IPS-18a (cell line): ENCODE measurements around the gene ITM2C.
A peak's percentile ranks its signal among the peaks of the same experiment; 100 is the strongest.

Source experiments
- H3K27ac ChIP-seq: one replicate; pipeline ENCODE4 v1.5.1; 2013; ENCODE audit warnings: low read length
- H3K27me3 ChIP-seq: one replicate; pipeline ENCODE4 v1.6.1; 2013; ENCODE audit warnings: mild to moderate bottlenecking, low read length; ENCODE audit not compliant: control insufficient read depth, insufficient read depth
- H3K36me3 ChIP-seq: one replicate; pipeline ENCODE4 v1.6.1; 2013; ENCODE audit warnings: low read depth, low read length; ENCODE audit not compliant: control insufficient read depth
- H3K4me1 ChIP-seq: one replicate; pipeline ENCODE4 v1.6.1; 2013; ENCODE audit warnings: low read depth, low read length; ENCODE audit not compliant: control insufficient read depth
- H3K4me3 ChIP-seq: one replicate; pipeline ENCODE4 v1.5.1; 2013; ENCODE audit warnings: low read length
- H3K9ac ChIP-seq: one replicate; pipeline ENCODE4 v1.6.1; 2013; ENCODE audit warnings: mild to moderate bottlenecking, low read length, moderate library complexity
- H3K9me3 ChIP-seq: one replicate; pipeline ENCODE4 v1.6.1; 2013; ENCODE audit warnings: low read depth, low read length; ENCODE audit not compliant: control insufficient read depth

ITM2C gene

GRCh38 chr2:230861552-230862255, 3.0 kb upstream of the ITM2C start:
- Histone ChIP-seq H3K27me3 (peaks cover 7% of the 10 kb centered on the region), H3K9me3 (no peaks in the 10 kb centered on the region), H3K9ac (no peak overlapping the region)

GRCh38 chr2:230862292-230862691, 2.5 kb upstream of the ITM2C start:
- H3K36me3 ChIP-seq, result no peaks in the 10 kb centered on the region
- H3K4me1 ChIP-seq, result peaks cover 31% of the 10 kb centered on the region
- no peak overlapping the region for H3K9ac ChIP-seq
- H3K27me3 ChIP-seq, result peaks cover 7% of the 10 kb centered on the region
- no peak overlapping the region for H3K4me3 ChIP-seq
- no peaks in the 10 kb centered on the region for H3K9me3 ChIP-seq
- H3K27ac ChIP-seq, result no peak overlapping the region

More at GRCh38 chr2:230861552-230862255, 3.0 kb upstream of the ITM2C start:
- H3K27ac ChIP-seq, result no peak overlapping the region
- H3K4me3 ChIP-seq, result no peak overlapping the region
- H3K4me1 ChIP-seq, result peaks cover 25% of the 10 kb centered on the region
- H3K36me3 ChIP-seq, result no peaks in the 10 kb centered on the region

- no peak overlapping the region for H3K9ac ChIP-seq
- H3K4me1 ChIP-seq, result peaks cover 36% of the 10 kb centered on the region
- H3K27ac ChIP-seq, result no peak overlapping the region
- no peaks in the 10 kb centered on the region for H3K36me3 ChIP-seq
- peaks cover 7% of the 10 kb centered on the region for H3K27me3 ChIP-seq
- no peak overlapping the region for H3K4me3 ChIP-seq
- no peaks in the 10 kb centered on the region for H3K9me3 ChIP-seq
Measured at GRCh38 chr2:230863031-230863430, 1.7 kb upstream of the ITM2C start.

GRCh38 chr2:230863442-230864121, 1.2 kb upstream of the ITM2C start:
- H3K36me3 ChIP-seq, result no peaks in the 10 kb centered on the region
- peak overlapping the region; percentile 48 for H3K9ac ChIP-seq
- H3K9me3 ChIP-seq, result no peaks in the 10 kb centered on the region
- peak overlapping the region; percentile 84 for H3K4me3 ChIP-seq
- peaks cover 7% of the 10 kb centered on the region for H3K27me3 ChIP-seq
- H3K4me1 ChIP-seq, result peaks cover 42% of the 10 kb centered on the region
- no peak overlapping the region for H3K27ac ChIP-seq

- Histone ChIP-seq H3K9ac (peak overlapping the region; percentile 48), H3K36me3 (no peaks in the 10 kb centered on the region), H3K4me1 (peaks cover 47% of the 10 kb centered on the region), H3K9me3 (no peaks in the 10 kb centered on the region), H3K27me3 (peaks cover 7% of the 10 kb centered on the region), H3K4me3 (peak overlapping the region; percentile 84), H3K27ac (no peak overlapping the region)
Measured at GRCh38 chr2:230864122-230864604, 579 bp upstream of the ITM2C start.

- Histone ChIP-seq H3K4me1 (peaks cover 59% of the 10 kb centered on the region), H3K36me3 (no peaks in the 10 kb centered on the region), H3K9ac (peak overlapping the region; percentile 82), H3K27me3 (peaks cover 7% of the 10 kb centered on the region), H3K9me3 (no peaks in the 10 kb centered on the region), H3K27ac (no peak overlapping the region), H3K4me3 (peak overlapping the region; percentile 84)
Measured at GRCh38 chr2:230865307-230865765, 594 bp downstream of the ITM2C start.

GRCh38 chr2:230865766-230866755, 1.3 kb downstream of the ITM2C start:
- Histone ChIP-seq H3K9me3 (no peaks in the 10 kb centered on the region), H3K9ac (peak overlapping the region; percentile 82), H3K4me3 (peak overlapping the region; percentile 84), H3K4me1 (peaks cover 64% of the 10 kb centered on the region), H3K27ac (no peak overlapping the region), H3K27me3 (peaks cover 7% of the 10 kb centered on the region), H3K36me3 (no peaks in the 10 kb centered on the region)

- H3K36me3 ChIP-seq, result no peaks in the 10 kb centered on the region
- peak overlapping the region; percentile 82 for H3K9ac ChIP-seq
- H3K4me1 ChIP-seq, result peaks cover 58% of the 10 kb centered on the region
- peaks cover 7% of the 10 kb centered on the region for H3K27me3 ChIP-seq
- no peaks in the 10 kb centered on the region for H3K9me3 ChIP-seq
- peak overlapping the region; percentile 84 for H3K4me3 ChIP-seq
- no peak overlapping the region for H3K27ac ChIP-seq
Measured at GRCh38 chr2:230866756-230867523, 2.2 kb downstream of the ITM2C start.

- no peaks in the 10 kb centered on the region for H3K36me3 ChIP-seq
- peak overlapping the region; percentile 34 for H3K9ac ChIP-seq
- no peaks in the 10 kb centered on the region for H3K9me3 ChIP-seq
- H3K27me3 ChIP-seq, result peaks cover 5% of the 10 kb centered on the region
- peak overlapping the region; percentile 67 for H3K27ac ChIP-seq
- peaks cover 55% of the 10 kb centered on the region for H3K4me1 ChIP-seq
- peak overlapping the region; percentile 46 for H3K4me3 ChIP-seq
Measured at GRCh38 chr2:230868161-230868946, 3.6 kb downstream of the ITM2C start.
